ENCODE measurements around the gene PRR13.
"Not testable (repeated sequence)": the region's sequence is repeated elsewhere in the genome, so short reads cannot be mapped to it uniquely, and the experiment has no call there.

The PRR13 gene

GRCh38 chr12:53478865-53479264 lies 37.3 kb downstream of the PRR13 start:
- peaks cover 95% of the 10 kb centered on the region for H3K36me3 ChIP-seq (ENCODE audit: control insufficient read depth, low read length)
- TF ChIP-seq EZH2phosphoT487 (IDR thresholded peaks at IDR 0.05; ENCODE audit: borderline replicate concordance, low read length): no peak
- no peak for TF ChIP-seq CTCF (IDR thresholded peaks at IDR 0.05; ENCODE audit: low read depth, low read length, poor library complexity, severe bottlenecking)
- H3K4me2 ChIP-seq (ENCODE audit: low read length): no peak overlapping the region
- peaks cover 23% of the 10 kb centered on the region for H4K20me1 ChIP-seq (ENCODE audit: control insufficient read depth, insufficient read depth, low read depth, low read length)
- peaks cover 36% of the 10 kb centered on the region for H3K79me2 ChIP-seq (ENCODE audit: control insufficient read depth, low read length)
- H3F3A ChIP-seq (ENCODE audit: control insufficient read depth, insufficient read depth): peaks cover 78% of the 10 kb centered on the region
- no peaks in the 10 kb centered on the region for H3K27me3 ChIP-seq (ENCODE audit: control insufficient read depth, low read length)
- H3K9me2 ChIP-seq (replicated peaks; ENCODE audit: control insufficient read depth, low read length): no peaks in the 10 kb centered on the region
- no peaks in the 10 kb centered on the region for H3K9me3 ChIP-seq (ENCODE audit: control insufficient read depth, insufficient read depth, low read length)
- H3K4me1 ChIP-seq (ENCODE audit: control insufficient read depth, low read length): no peaks in the 10 kb centered on the region
- no peak overlapping the region for H3K27ac ChIP-seq (ENCODE audit: low read depth, low read length)
- H3K4me3 ChIP-seq (ENCODE audit: low read length): no peak overlapping the region

- no peaks in the 10 kb centered on the region for H3K27me3 ChIP-seq (ENCODE audit: control insufficient read depth, low read length)
- H3K4me3 ChIP-seq (ENCODE audit: low read length): no peak overlapping the region
- no peak overlapping the region for H3K27ac ChIP-seq (ENCODE audit: low read depth, low read length)
- TF ChIP-seq CTCF (IDR thresholded peaks at IDR 0.05; ENCODE audit: low read depth, low read length, poor library complexity, severe bottlenecking) (no peak), EZH2phosphoT487 (IDR thresholded peaks at IDR 0.05; ENCODE audit: borderline replicate concordance, low read length) (no peak)
- no peaks in the 10 kb centered on the region for H3K9me3 ChIP-seq (ENCODE audit: control insufficient read depth, insufficient read depth, low read length)
- peaks cover 78% of the 10 kb centered on the region for H3F3A ChIP-seq (ENCODE audit: control insufficient read depth, insufficient read depth)
- H3K9me2 ChIP-seq (replicated peaks; ENCODE audit: control insufficient read depth, low read length): no peaks in the 10 kb centered on the region
- H3K79me2 ChIP-seq (ENCODE audit: control insufficient read depth, low read length): peaks cover 32% of the 10 kb centered on the region
- peaks cover 26% of the 10 kb centered on the region for H4K20me1 ChIP-seq (ENCODE audit: control insufficient read depth, insufficient read depth, low read depth, low read length)
- H3K4me1 ChIP-seq (ENCODE audit: control insufficient read depth, low read length): no peaks in the 10 kb centered on the region
- no peak overlapping the region for H3K4me2 ChIP-seq (ENCODE audit: low read length)
- peaks cover 95% of the 10 kb centered on the region for H3K36me3 ChIP-seq (ENCODE audit: control insufficient read depth, low read length)
Observed at GRCh38 chr12:53479331-53479730, 37.8 kb downstream of the PRR13 start.

GRCh38 chr12:53480491-53481442 lies 39.2 kb downstream of the PRR13 start:
- Histone ChIP-seq H3K4me2 (ENCODE audit: low read length) (no peak overlapping the region), H3K27ac (ENCODE audit: low read depth, low read length) (no peak overlapping the region), H3K4me3 (ENCODE audit: low read length) (no peak overlapping the region), H3K9me3 (ENCODE audit: control insufficient read depth, insufficient read depth, low read length) (no peaks in the 10 kb centered on the region), H3K27me3 (ENCODE audit: control insufficient read depth, low read length) (no peaks in the 10 kb centered on the region), H3K4me1 (ENCODE audit: control insufficient read depth, low read length) (no peaks in the 10 kb centered on the region), H4K20me1 (ENCODE audit: control insufficient read depth, insufficient read depth, low read depth, low read length) (peaks cover 23% of the 10 kb centered on the region), H3K36me3 (ENCODE audit: control insufficient read depth, low read length) (peaks cover 90% of the 10 kb centered on the region), H3F3A (ENCODE audit: control insufficient read depth, insufficient read depth) (peaks cover 65% of the 10 kb centered on the region), H3K79me2 (ENCODE audit: control insufficient read depth, low read length) (peaks cover 18% of the 10 kb centered on the region), H3K9me2 (replicated peaks; ENCODE audit: control insufficient read depth, low read length) (no peaks in the 10 kb centered on the region)
- TF ChIP-seq EZH2phosphoT487 (IDR thresholded peaks at IDR 0.05; ENCODE audit: borderline replicate concordance, low read length): no peak
- no peak for TF ChIP-seq CTCF (IDR thresholded peaks at IDR 0.05; ENCODE audit: low read depth, low read length, poor library complexity, severe bottlenecking)

GRCh38 chr12:53481458-53481857 lies 39.9 kb downstream of the PRR13 start:
- H3K4me3 ChIP-seq (ENCODE audit: low read length); H3K4me2 ChIP-seq (ENCODE audit: low read length); H3K4me1 ChIP-seq (ENCODE audit: control insufficient read depth, low read length); H3K27ac ChIP-seq (ENCODE audit: low read depth, low read length); H3K9me2 ChIP-seq (replicated peaks; ENCODE audit: control insufficient read depth, low read length); H3K9me3 ChIP-seq (ENCODE audit: control insufficient read depth, insufficient read depth, low read length); H3K27me3 ChIP-seq (ENCODE audit: control insufficient read depth, low read length): not testable (repeated sequence)
- Histone ChIP-seq H4K20me1 (ENCODE audit: control insufficient read depth, insufficient read depth, low read depth, low read length) (peaks cover 20% of the 10 kb centered on the region), H3F3A (ENCODE audit: control insufficient read depth, insufficient read depth) (peaks cover 64% of the 10 kb centered on the region), H3K36me3 (ENCODE audit: control insufficient read depth, low read length) (peaks cover 87% of the 10 kb centered on the region), H3K79me2 (ENCODE audit: control insufficient read depth, low read length) (peaks cover 12% of the 10 kb centered on the region)

Measured in DOHH2 (cell line).